Activated T-cell treated with anti-CD3 and anti-CD28 coated beads for 24 hours (primary cell): ENCODE measurements around the gene ARHGEF7.

Experiments
- DNase-seq: peaks from one replicate; pipeline ENCODE4 v3.0.0-alpha.2; 2020; ENCODE audit warnings: low read depth

Gene ARHGEF7

GRCh38 chr13:111110054-111110453 lies 5.1 kb upstream of the ARHGEF7 start:
- no peak for DNase-seq

- no peak for DNase-seq
Observed at GRCh38 chr13:111111376-111111937, 3.7 kb upstream of the ARHGEF7 start.

GRCh38 chr13:111112196-111112595 lies 2.9 kb upstream of the ARHGEF7 start:
- DNase-seq: no peak

GRCh38 chr13:111114362-111115060 lies 599 bp upstream of the ARHGEF7 start:
- no peak for DNase-seq

- no peak for DNase-seq
Observed at GRCh38 chr13:111115965-111116521, 933 bp downstream of the ARHGEF7 start.

- DNase-seq: no peak
Observed at GRCh38 chr13:111116856-111117255, 1.7 kb downstream of the ARHGEF7 start.

- DNase-seq: no peak
Observed at GRCh38 chr13:111117289-111117688, 2.2 kb downstream of the ARHGEF7 start.

GRCh38 chr13:111117961-111118360 lies 2.9 kb downstream of the ARHGEF7 start:
- no peak for DNase-seq

GRCh38 chr13:111118898-111119607 lies 3.9 kb downstream of the ARHGEF7 start:
- DNase-seq: no peak

- DNase-seq: no peak
Observed at GRCh38 chr13:111119966-111120365, 4.9 kb downstream of the ARHGEF7 start.

GRCh38 chr13:111120422-111120821 lies 5.3 kb downstream of the ARHGEF7 start:
- DNase-seq: no peak

GRCh38 chr13:111120913-111121312 lies 5.8 kb downstream of the ARHGEF7 start:
- DNase-seq: no peak

GRCh38 chr13:111121506-111121905 lies 6.4 kb downstream of the ARHGEF7 start:
- no peak for DNase-seq

- no peak for DNase-seq
Observed at GRCh38 chr13:111122056-111122455, 6.9 kb downstream of the ARHGEF7 start.

- no peak for DNase-seq
Observed at GRCh38 chr13:111122631-111123030, 7.5 kb downstream of the ARHGEF7 start.

- DNase-seq: no peak
Observed at GRCh38 chr13:111123221-111123620, 8.1 kb downstream of the ARHGEF7 start.

GRCh38 chr13:111123649-111124048 lies 8.5 kb downstream of the ARHGEF7 start:
- DNase-seq: no peak

GRCh38 chr13:111126509-111126908 lies 11.4 kb downstream of the ARHGEF7 start:
- DNase-seq: no peak

- no peak for DNase-seq
Observed at GRCh38 chr13:111129465-111130115, 14.5 kb downstream of the ARHGEF7 start.

GRCh38 chr13:111130116-111130508 lies 15.0 kb downstream of the ARHGEF7 start:
- no peak for DNase-seq

GRCh38 chr13:111131048-111131447 lies 15.9 kb downstream of the ARHGEF7 start:
- DNase-seq: no peak

GRCh38 chr13:111131611-111132010 lies 16.5 kb downstream of the ARHGEF7 start:
- DNase-seq: no peak

GRCh38 chr13:111132948-111133347 lies 17.8 kb downstream of the ARHGEF7 start:
- no peak for DNase-seq
